Testis (tissue), 3 donors: Measurements from ENCODE around the gene TMEM106A. TPM values are rescaled to one million over a fixed set of nuclear protein-coding genes. Genes with fewer than 3 reads are reported as not detected.
"Not testable (repeated sequence)": the region's sequence is repeated elsewhere in the genome, so short reads cannot be mapped to it uniquely, and the experiment has no call there.

ENCODE experiments used
- DNase-seq: peaks from one replicate; pipeline ENCODE4 v3.0.0-alpha.2; 2019
- H3K27ac ChIP-seq, 2 donors: fragments of 200-600 bp; sonication (generic); one replicate each; pipeline ENCODE4 v1.5.1; 2019
- H3K27me3 ChIP-seq: fragments of 200-600 bp; sonication (generic); one replicate; pipeline ENCODE4 v1.5.1; 2019
- H3K36me3 ChIP-seq: fragments of 200-600 bp; sonication (generic); one replicate; pipeline ENCODE4 v1.5.1; 2017; ENCODE audit warnings: low read depth; ENCODE audit errors: missing control alignments
- H3K4me1 ChIP-seq: fragments of 200-600 bp; sonication (generic); one replicate; pipeline ENCODE4 v1.5.1; 2019
- H3K4me3 ChIP-seq, 2 donors: fragments of 200-600 bp; sonication (generic); one replicate each; pipeline ENCODE4 v1.5.1; 2017 to 2019
- H3K9me3 ChIP-seq: fragments of 200-600 bp; sonication (generic); one replicate; pipeline ENCODE4 v1.5.1; 2017
- WGBS, 2 donors: methylation state at CpG; one replicate each; pipeline ENCODE4 v1.1.5; 2018; 5-methylcytosine and 5-hydroxymethylcytosine counted together
- intact Hi-C: fragments of 100-400 bp; cut with DNase I; formaldehyde crosslinking; loops from one replicate; pipeline ENCODE4 v1.15.1; 2023; ENCODE audit warnings: low total_unique reads
- polyA plus RNA-seq: library from polyadenylated mRNA; stranded (reverse); fragments of 350-450 nt; fragmentation: Illumina TruSeq; extraction: RNeasy Lipid Tissue Mini Kit (QIAGEN cat#74804); gene quantifications from one replicate; pipeline ENCODE4 v1.2.3, GENCODE V29; 2014; ENCODE audit warnings: low read depth, low replicate concordance; ENCODE audit not compliant: insufficient read depth
- small RNA-seq, 2 donors: library from RNA; depleted of rRNA; stranded (forward); fragments of <200 nt; gene quantifications; one replicate each; pipeline ENCODE3, GENCODE V24; 2016
- total RNA-seq, 2 donors: library from RNA; depleted of rRNA; stranded (reverse); fragments of >200 nt; gene quantifications; one replicate each; pipeline ENCODE4 v1.2.3, GENCODE V29; 2016

Gene TMEM106A
- total and polyA plus RNA-seq, 3 donors from 2014 or later = 8.4 to 11.8 (median 8.7) TPM

GRCh38 chr17:43232021-43232699 lies 20.5 kb downstream of the TMEM106A start:
- intact Hi-C loops, H3K27ac ChIP-seq, H3K27me3 ChIP-seq, H3K4me1 ChIP-seq, H3K9me3 ChIP-seq, H3K36me3 ChIP-seq, H3K4me3 ChIP-seq: not testable (repeated sequence)
- peak; percentile 65 for DNase-seq
- WGBS, 2 donors = 35 to 55% methylated on average over 4 to 23 of the region's 24 CpGs

- intact Hi-C loops, H3K4me3 ChIP-seq, H3K36me3 ChIP-seq, H3K4me1 ChIP-seq, H3K9me3 ChIP-seq, H3K27ac ChIP-seq, H3K27me3 ChIP-seq, DNase-seq: not testable (repeated sequence)
- WGBS, 2 donors = no CpG with 5 or more reads among the region's 15 CpGs
Observed at GRCh38 chr17:43233263-43233662, 21.6 kb downstream of the TMEM106A start.

- H3K9me3 ChIP-seq, DNase-seq, H3K4me3 ChIP-seq, H3K4me1 ChIP-seq, H3K27me3 ChIP-seq, H3K36me3 ChIP-seq, intact Hi-C loops, H3K27ac ChIP-seq: not testable (repeated sequence)
- no CpG with 5 or more reads among the region's 31 CpGs for WGBS, 2 donors
Observed at GRCh38 chr17:43233877-43234276, 22.2 kb downstream of the TMEM106A start, which contains the start of gene RNU2-1. RNU2-1 (minus strand) TSS chr17:43233977.

GRCh38 chr17:43239597-43239996 lies 27.9 kb downstream of the TMEM106A start:
- H3K27ac ChIP-seq, H3K4me3 ChIP-seq, H3K9me3 ChIP-seq, DNase-seq, H3K4me1 ChIP-seq, intact Hi-C loops, H3K27me3 ChIP-seq, H3K36me3 ChIP-seq: not testable (repeated sequence)
- no CpG with 5 or more reads among the region's 26 CpGs for WGBS, 2 donors

- H3K4me3 ChIP-seq, H3K9me3 ChIP-seq, H3K27ac ChIP-seq, DNase-seq, H3K36me3 ChIP-seq, H3K4me1 ChIP-seq, H3K27me3 ChIP-seq, intact Hi-C loops: not testable (repeated sequence)
- no CpG with 5 or more reads among the region's 34 CpGs for WGBS, 2 donors
Observed at GRCh38 chr17:43240596-43241352, 29.1 kb downstream of the TMEM106A start.

- H3K9me3 ChIP-seq, intact Hi-C loops, H3K4me3 ChIP-seq, H3K27me3 ChIP-seq, H3K4me1 ChIP-seq, DNase-seq, H3K36me3 ChIP-seq: not testable (repeated sequence)
- peak overlapping the region in 1 of 2 donors; percentile 70 for H3K27ac ChIP-seq
- WGBS, 2 donors = 9 to 14% methylated on average over 17 to 18 of the region's 23 CpGs
Observed at GRCh38 chr17:43246456-43246855, 34.8 kb downstream of the TMEM106A start.

Small RNA genes lying within 50 kb of the gene (small RNA-seq; reads per million reads assigned to genes)
- gene AC060780.2 = 0.09 to 0.37 reads per million in 2 donors
- gene AC060780.3 = 0 reads per million in 2 donors
- gene RF00004 = 0 reads per million in 2 donors
- 0 reads per million in 2 donors for gene RNU2-1

Other genes with a start within 250 kb of the TMEM106A start
- gene AARSD1, start 247.4 kb upstream of the TMEM106A start, total RNA-seq = 10 to 100 TPM; 62.0 to 84.3 TPM
- gene AARSD1, start 247.4 kb upstream of the TMEM106A start, polyA plus RNA-seq = 184 TPM
- gene PTGES3L, start 231.8 kb upstream of the TMEM106A start, total RNA-seq = 1 to 10 TPM; 2.8 to 5.2 TPM
- 5.5 TPM for gene PTGES3L, start 231.8 kb upstream of the TMEM106A start, polyA plus RNA-seq
- gene RUNDC1, start 231.3 kb upstream of the TMEM106A start, total RNA-seq = 10 to 100 TPM; 18.5 to 20.2 TPM
- 17.5 TPM for gene RUNDC1, start 231.3 kb upstream of the TMEM106A start, polyA plus RNA-seq
- gene RPL27, start 213.5 kb upstream of the TMEM106A start, total RNA-seq = 100 to 1,000 TPM; 457 to 634 TPM
- gene RPL27, start 213.5 kb upstream of the TMEM106A start, polyA plus RNA-seq = 1,036 TPM
- gene IFI35, start 205.1 kb upstream of the TMEM106A start, total RNA-seq = 10 to 100 TPM in 1 of 2 donors, 1 to 10 TPM in 1; 8.0 to 12.7 TPM
- 15.0 TPM for gene IFI35, start 205.1 kb upstream of the TMEM106A start, polyA plus RNA-seq
- 100 to 1,000 TPM; 201 to 277 TPM for gene VAT1, start 189.5 kb upstream of the TMEM106A start, total RNA-seq
- 204 TPM for gene VAT1, start 189.5 kb upstream of the TMEM106A start, polyA plus RNA-seq
- 10 to 100 TPM; 15.7 to 33.1 TPM for gene RND2, start 186.6 kb upstream of the TMEM106A start, total RNA-seq
- 48.7 TPM for gene RND2, start 186.6 kb upstream of the TMEM106A start, polyA plus RNA-seq
- 10 to 100 TPM; 28.6 to 47.7 TPM for gene BRCA1, start 86.5 kb upstream of the TMEM106A start, total RNA-seq
- gene BRCA1, start 86.5 kb upstream of the TMEM106A start, polyA plus RNA-seq = 20.9 TPM
- 100 to 1,000 TPM; 146 to 244 TPM for gene NBR1, start 40.7 kb upstream of the TMEM106A start, total RNA-seq
- 302 TPM for gene NBR1, start 40.7 kb upstream of the TMEM106A start, polyA plus RNA-seq
- 100 to 1,000 TPM in 1 of 2 donors, 10 to 100 TPM in 1; 22.6 to 147 TPM for gene CCDC200, start 16.7 kb downstream of the TMEM106A start, total RNA-seq
- gene CCDC200, start 16.7 kb downstream of the TMEM106A start, polyA plus RNA-seq = 91.1 TPM
- not detected for gene RNU2-1, start 22.1 kb downstream of the TMEM106A start, total RNA-seq
- not detected for gene RNU2-1, start 22.1 kb downstream of the TMEM106A start, polyA plus RNA-seq
- gene ARL4D, start 187.1 kb downstream of the TMEM106A start, total RNA-seq = 10 to 100 TPM; 26.5 to 45.6 TPM
- gene ARL4D, start 187.1 kb downstream of the TMEM106A start, polyA plus RNA-seq = 48.2 TPM